Measurements from ENCODE around the gene ARFGEF3.

ARFGEF3 gene

DNA sequence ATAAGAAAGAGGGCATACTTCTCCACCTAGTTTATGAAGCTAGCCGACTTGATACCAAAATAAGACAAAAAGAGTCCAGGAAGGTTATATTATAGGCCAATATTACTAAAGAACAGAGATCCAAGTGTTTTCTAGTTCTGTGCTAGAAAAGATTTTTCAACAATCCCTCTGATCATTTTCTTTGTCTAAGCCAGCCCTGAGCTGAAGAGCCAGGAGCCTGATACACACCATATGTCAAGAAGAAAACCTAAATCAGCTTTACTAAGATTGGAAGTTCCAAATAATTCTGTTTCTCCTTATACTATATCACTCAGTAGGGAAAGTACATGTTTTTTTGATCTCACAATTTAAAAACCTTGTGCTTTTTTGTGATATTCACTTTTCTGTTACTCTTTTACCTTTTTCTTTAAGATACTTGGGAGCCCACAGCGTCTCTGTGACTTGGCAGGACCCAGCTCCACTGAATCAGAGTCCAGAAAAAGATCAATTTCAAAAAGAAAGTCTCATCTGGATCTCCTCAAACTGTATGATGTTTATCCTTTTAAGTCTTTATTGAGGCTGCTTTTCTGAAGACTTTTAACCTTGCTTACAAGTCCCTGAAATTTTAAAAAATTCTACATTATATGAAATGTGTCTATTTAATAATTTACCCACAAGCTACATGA, 99.5 kb downstream of the ARFGEF3 start:
- in situ Hi-C loops (cut with MboI; ENCODE audit: low pct_unique_long_range_greater_than_20kb, low sequenced_read_pairs, unreplicated experiment) = no loop called here
- TF ChIP-seq, protein P1, sequence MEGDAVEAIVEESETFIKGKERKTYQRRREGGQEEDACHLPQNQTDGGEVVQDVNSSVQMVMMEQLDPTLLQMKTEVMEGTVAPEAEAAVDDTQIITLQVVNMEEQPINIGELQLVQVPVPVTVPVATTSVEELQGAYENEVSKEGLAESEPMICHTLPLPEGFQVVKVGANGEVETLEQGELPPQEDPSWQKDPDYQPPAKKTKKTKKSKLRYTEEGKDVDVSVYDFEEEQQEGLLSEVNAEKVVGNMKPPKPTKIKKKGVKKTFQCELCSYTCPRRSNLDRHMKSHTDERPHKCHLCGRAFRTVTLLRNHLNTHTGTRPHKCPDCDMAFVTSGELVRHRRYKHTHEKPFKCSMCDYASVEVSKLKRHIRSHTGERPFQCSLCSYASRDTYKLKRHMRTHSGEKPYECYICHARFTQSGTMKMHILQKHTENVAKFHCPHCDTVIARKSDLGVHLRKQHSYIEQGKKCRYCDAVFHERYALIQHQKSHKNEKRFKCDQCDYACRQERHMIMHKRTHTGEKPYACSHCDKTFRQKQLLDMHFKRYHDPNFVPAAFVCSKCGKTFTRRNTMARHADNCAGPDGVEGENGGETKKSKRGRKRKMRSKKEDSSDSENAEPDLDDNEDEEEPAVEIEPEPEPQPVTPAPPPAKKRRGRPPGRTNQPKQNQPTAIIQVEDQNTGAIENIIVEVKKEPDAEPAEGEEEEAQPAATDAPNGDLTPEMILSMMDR (IDR thresholded peaks at IDR 0.05; ENCODE audit: extremely low read depth, insufficient read depth, missing control alignments) = no peak
- no peak for DNase-seq (ENCODE audit: low spot score)

DNA sequence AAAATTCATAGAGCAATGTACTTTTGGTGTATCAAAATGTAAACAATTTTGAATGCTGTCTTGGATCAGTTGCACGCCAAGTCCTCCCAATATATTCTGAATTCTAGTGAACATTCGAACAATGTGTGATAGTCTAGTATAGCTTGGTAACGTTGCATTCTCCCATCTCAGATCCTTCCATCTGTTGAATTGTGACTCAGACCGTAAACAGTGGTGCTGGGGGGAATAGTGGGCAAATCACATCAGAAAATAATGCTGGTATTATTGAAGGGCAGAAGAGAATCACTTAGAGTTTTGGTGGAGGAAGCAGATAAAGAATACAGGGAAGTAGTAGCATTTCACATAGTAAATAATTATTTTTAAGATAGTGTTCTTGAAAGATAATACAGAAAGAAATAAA, 102.2 kb downstream of the ARFGEF3 start:
- in situ Hi-C loops (cut with MboI; ENCODE audit: low pct_unique_long_range_greater_than_20kb, low sequenced_read_pairs, unreplicated experiment) = no loop called here
- no peak for DNase-seq (ENCODE audit: low spot score)
- TF ChIP-seq, protein P1 (IDR thresholded peaks at IDR 0.05; ENCODE audit: extremely low read depth, insufficient read depth, missing control alignments) = no peak

DNA sequence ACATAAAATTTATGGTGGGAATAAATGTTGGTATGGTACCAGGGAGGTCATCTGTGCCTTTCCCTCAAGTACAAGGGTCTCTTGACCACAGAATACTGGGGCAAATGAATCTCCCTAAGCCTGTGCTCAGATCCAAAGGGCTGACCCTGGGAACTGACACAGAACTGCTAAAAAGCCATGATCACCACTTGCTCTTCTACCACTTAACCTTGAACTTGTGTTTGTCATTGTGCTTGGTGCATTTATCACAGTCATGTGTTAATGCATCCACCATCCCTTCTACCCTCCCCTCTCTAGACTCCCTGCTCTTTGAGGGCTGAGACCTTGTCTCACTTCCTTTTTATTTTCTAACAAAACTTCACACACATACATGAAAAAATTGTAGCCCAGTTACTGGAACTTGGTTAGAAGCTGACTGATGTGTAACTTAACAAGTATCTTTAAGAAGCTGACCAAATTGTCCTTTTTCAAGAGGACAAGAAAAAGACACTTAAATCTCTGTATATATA, 102.7 kb downstream of the ARFGEF3 start:
- no peak for DNase-seq (ENCODE audit: low spot score)
- in situ Hi-C loops (cut with MboI; ENCODE audit: low pct_unique_long_range_greater_than_20kb, low sequenced_read_pairs, unreplicated experiment) = no loop called here

DNA sequence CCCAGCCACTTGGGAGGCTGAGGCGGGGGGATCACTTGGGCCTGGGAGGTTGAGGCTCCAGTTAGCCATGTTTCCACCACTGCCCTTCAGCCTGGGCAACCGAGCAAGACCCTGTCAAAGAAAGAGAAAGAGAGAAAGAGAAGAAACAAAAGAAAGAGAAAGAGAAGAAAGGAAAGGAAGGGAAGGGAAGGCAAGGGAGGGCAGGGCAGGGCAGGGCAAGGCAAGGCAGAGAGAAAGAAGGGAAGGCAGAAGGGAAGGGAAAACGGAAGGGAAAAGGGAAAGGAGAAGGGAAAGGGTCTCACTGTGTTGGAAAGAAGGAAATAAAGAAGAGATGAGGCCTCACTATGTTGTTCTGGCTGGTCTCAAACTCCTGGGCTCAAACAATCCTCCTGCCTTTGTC, 104.4 kb downstream of the ARFGEF3 start:
- in situ Hi-C loops (cut with MboI; ENCODE audit: low pct_unique_long_range_greater_than_20kb, low sequenced_read_pairs, unreplicated experiment) = no loop called here
- DNase-seq (ENCODE audit: low spot score) = no peak
- TF ChIP-seq, protein P1 (IDR thresholded peaks at IDR 0.05; ENCODE audit: extremely low read depth, insufficient read depth, missing control alignments) = no peak

More for the DNA sequence above, 102.7 kb downstream of the ARFGEF3 start:
- TF ChIP-seq, protein P1 (IDR thresholded peaks at IDR 0.05; ENCODE audit: extremely low read depth, insufficient read depth, missing control alignments) = no peak

DNA sequence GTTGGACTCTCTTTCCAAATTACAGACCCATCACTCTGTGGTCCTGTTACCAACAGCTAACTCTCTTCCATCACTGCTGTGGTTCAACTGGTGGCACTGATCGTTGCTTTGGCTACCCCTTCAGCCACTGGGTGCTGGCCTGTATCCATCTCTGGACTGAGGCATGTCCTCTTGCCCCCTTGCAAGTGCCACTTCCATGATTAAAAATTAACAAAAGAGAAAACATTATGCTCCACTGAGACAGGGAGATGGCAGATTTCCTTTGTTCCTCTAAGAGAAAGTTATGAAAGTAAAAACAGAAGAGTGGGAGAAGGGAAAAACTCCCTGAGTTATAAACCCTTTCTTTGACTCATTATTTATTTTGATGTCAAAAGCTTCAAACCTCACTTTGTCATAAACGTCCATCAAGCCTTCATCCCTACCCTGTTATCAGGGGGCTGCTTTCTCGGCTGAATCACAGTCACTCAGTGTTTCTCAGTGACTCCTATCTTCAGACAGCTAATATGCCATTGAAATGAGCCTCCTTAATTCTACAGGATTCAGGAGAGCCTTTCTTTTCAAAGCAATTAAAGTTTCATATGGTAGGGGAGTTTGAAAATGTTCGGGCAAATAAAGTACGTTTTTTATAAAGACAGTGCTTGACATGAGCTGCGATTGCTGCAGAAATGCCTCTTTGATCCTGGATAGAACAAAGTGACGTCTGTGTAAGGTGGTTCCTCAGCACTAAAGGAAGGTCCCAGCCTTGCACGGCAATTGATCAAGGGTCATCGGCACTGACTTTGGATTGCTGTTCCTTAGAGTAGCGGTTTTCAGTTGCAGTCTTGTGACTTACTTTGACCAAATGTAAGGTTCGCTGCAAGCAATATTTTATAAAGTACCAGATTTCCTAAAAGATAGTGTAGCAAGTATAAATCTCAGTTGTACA, 106.5 kb downstream of the ARFGEF3 start:
- TF ChIP-seq, protein P1 (IDR thresholded peaks at IDR 0.05; ENCODE audit: extremely low read depth, insufficient read depth, missing control alignments) = no peak
- no peak for DNase-seq (ENCODE audit: low spot score)
- in situ Hi-C loops (cut with MboI; ENCODE audit: low pct_unique_long_range_greater_than_20kb, low sequenced_read_pairs, unreplicated experiment) = no loop called here

DNA sequence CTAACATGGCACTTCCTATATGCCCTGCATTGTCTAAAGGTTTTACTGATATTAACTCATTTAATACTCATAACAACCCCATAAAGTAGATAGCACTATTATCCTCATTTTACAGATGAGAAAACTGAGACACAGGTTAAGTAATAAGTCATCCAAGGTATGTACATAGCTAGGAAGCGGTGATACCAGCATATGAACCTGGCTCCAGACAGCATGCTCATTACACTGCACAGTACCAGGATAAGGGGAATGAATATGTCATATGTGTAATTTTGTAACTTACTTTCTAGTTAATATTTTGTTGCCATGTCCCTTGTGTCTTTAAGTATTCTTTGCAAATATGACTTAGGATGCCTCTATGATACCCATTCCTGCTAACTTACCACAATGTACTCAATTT, 109.7 kb downstream of the ARFGEF3 start:
- TF ChIP-seq, protein P1 (IDR thresholded peaks at IDR 0.05; ENCODE audit: extremely low read depth, insufficient read depth, missing control alignments) = no peak
- in situ Hi-C loops (cut with MboI; ENCODE audit: low pct_unique_long_range_greater_than_20kb, low sequenced_read_pairs, unreplicated experiment) = no loop called here
- DNase-seq (ENCODE audit: low spot score) = no peak

All from GM13977 (cell line).